ENCODE results near the gene CCDC158. TPM values are rescaled to one million over a fixed set of nuclear protein-coding genes. Genes with fewer than 3 reads are reported as not detected.

CCDC158 gene
- total RNA-seq, 4 donors from 2014 or later, result 1.2 to 2.6 (median 1.5) TPM

DNA sequence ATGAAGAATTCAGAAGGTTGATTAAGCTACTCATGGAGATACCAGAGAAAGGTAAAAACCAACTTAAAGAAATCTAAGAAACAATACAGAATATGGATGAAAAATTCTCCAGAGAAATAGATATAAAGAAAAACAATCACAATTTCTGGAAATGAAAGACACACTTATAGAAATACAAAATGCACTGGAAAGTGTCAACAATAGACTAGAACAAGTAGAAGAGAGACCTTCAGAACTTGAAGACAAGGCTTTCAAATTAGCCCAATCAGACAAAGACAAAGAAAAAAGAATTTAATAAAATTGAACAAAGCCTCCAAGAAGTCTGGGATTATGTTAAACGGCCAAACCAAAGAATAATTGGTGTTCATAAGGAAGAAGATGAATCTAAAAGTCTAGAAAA lies 104.8 kb downstream of the CCDC158 start:
- Histone ChIP-seq H3K27ac (no peak overlapping the region), H3K27me3 (no peaks in the 10 kb centered on the region), H3K4me1 (peaks cover 0 to 6% (median 0%) of the 10 kb centered on the region in 3 donors), H3K9me3 (peaks cover 0 to 19% (median 0%) of the 10 kb centered on the region in 3 donors), H3K36me3 (no peaks in the 10 kb centered on the region), H3K4me3 (no peak overlapping the region)
- TF ChIP-seq POLR2A (IDR thresholded peaks at IDR 0.05) (no peak), POLR2AphosphoS5 (IDR thresholded peaks at IDR 0.05) (no peak), EP300 (IDR thresholded peaks at IDR 0.05) (no peak)
- TF ChIP-seq, protein P1, sequence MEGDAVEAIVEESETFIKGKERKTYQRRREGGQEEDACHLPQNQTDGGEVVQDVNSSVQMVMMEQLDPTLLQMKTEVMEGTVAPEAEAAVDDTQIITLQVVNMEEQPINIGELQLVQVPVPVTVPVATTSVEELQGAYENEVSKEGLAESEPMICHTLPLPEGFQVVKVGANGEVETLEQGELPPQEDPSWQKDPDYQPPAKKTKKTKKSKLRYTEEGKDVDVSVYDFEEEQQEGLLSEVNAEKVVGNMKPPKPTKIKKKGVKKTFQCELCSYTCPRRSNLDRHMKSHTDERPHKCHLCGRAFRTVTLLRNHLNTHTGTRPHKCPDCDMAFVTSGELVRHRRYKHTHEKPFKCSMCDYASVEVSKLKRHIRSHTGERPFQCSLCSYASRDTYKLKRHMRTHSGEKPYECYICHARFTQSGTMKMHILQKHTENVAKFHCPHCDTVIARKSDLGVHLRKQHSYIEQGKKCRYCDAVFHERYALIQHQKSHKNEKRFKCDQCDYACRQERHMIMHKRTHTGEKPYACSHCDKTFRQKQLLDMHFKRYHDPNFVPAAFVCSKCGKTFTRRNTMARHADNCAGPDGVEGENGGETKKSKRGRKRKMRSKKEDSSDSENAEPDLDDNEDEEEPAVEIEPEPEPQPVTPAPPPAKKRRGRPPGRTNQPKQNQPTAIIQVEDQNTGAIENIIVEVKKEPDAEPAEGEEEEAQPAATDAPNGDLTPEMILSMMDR (IDR thresholded peaks at IDR 0.05), result no peak
- ATAC-seq, result no peak
- 92% methylated on average over 1 of the region's 1 CpG; no CpG with 5 or more reads in 1 of the 2 donors for WGBS, 2 donors (ENCODE audit: low coverage in 1 of 2)

DNA sequence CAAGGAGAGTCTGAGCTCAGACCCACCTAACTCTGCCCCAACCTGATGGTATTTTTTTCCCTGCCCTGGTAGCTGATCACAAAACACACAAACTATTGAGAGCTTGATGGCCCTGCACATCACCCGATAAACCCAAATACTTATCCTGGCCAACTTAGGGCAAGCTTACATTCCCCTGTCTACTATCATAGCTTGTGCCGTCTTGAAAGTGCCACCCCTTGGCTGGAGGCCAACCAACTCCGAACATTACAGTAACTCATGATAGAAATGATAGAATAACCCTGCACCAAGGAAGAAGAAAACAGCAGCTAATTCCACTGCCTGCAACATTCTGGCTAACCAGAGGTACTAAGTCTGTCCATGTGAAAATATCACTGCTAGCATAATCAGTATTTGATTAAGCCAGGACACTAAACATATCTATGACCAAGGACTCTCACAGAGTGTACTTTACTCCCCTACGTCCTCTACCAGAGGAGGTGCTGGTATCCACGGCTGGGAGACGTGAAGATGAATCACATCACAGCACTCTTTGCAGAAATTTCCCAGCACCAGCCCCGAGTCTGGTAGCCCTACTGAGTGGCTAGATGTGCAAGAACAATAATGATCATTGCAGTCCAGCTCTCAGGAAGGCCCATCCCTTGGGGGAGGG lies 105.5 kb downstream of the CCDC158 start:
- no peak overlapping the region for H3K4me3 ChIP-seq
- peaks cover 0 to 17% (median 0%) of the 10 kb centered on the region in 3 donors for H3K9me3 ChIP-seq
- TF ChIP-seq, protein P1 (IDR thresholded peaks at IDR 0.05), result no peak
- TF ChIP-seq EP300 (IDR thresholded peaks at IDR 0.05), result no peak
- no peak for TF ChIP-seq POLR2A (IDR thresholded peaks at IDR 0.05)
- TF ChIP-seq POLR2AphosphoS5 (IDR thresholded peaks at IDR 0.05), result no peak
- no peak overlapping the region for H3K27ac ChIP-seq
- H3K36me3 ChIP-seq, result peaks cover 0 to 5% of the 10 kb centered on the region in 2 donors
- no peaks in the 10 kb centered on the region for H3K27me3 ChIP-seq
- WGBS, 2 donors (ENCODE audit: low coverage in 1 of 2), result 60 to 85% methylated on average over 1 to 4 of the region's 7 CpGs
- ATAC-seq, result no peak
- H3K4me1 ChIP-seq, result peaks cover 0 to 12% (median 0%) of the 10 kb centered on the region in 3 donors

DNA sequence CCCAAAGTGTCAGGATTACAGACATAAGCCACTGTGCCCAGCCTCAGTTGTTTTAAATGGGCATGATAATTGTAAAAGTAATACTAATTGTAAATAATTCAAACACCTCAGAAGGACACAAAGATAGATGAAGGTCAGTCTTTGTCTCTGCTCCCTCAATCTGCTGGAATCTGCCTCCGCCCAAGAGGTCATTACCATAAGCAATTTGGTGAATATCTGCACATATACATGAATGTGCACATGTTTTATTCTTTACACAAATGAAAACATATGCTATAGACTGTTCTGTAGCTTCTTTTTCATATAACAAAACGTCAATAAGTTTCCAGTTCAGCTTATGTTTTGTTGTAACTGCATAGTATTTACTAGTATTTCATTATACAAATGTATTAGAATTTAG lies 107.4 kb downstream of the CCDC158 start:
- Histone ChIP-seq H3K4me1 (peaks cover 0 to 30% (median 0%) of the 10 kb centered on the region in 3 donors), H3K9me3 (peaks cover 0 to 9% (median 0%) of the 10 kb centered on the region in 3 donors), H3K27me3 (no peaks in the 10 kb centered on the region), H3K36me3 (peaks cover 0 to 17% of the 10 kb centered on the region in 2 donors), H3K27ac (no peak overlapping the region), H3K4me3 (no peak overlapping the region)
- no peak for TF ChIP-seq EP300 (IDR thresholded peaks at IDR 0.05)
- TF ChIP-seq, protein P1 (IDR thresholded peaks at IDR 0.05), result no peak
- TF ChIP-seq POLR2AphosphoS5 (IDR thresholded peaks at IDR 0.05), result no peak
- TF ChIP-seq POLR2A (IDR thresholded peaks at IDR 0.05), result no peak
- 80 to 83% methylated on average over 2 of the region's 2 CpGs for WGBS, 2 donors (ENCODE audit: low coverage in 1 of 2)
- no peak for ATAC-seq

DNA sequence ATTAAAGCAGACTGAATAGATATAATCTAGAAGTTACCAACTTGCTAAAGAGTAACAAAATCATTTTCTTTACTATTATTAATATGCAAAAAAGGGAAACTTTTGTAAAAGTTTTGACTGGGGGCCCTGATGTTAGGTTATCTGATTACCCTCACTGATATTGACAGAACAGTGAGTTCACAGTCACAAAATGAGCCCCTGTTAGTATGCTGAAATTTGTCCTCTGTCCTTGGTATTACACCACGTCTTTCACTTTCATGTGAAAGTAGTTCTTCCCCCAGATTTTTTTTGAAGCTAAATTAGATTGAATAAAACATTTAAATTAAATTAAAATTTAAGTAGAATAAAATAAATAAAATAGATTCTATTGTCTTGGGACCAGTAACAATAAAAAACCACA lies 108.5 kb downstream of the CCDC158 start:
- peak overlapping the region in 1 of 4 donors; percentile 9 for H3K27ac ChIP-seq
- ATAC-seq, result no peak
- TF ChIP-seq POLR2A (IDR thresholded peaks at IDR 0.05), result no peak
- TF ChIP-seq EP300 (IDR thresholded peaks at IDR 0.05), result no peak
- TF ChIP-seq, protein P1 (IDR thresholded peaks at IDR 0.05), result no peak
- no peak for TF ChIP-seq POLR2AphosphoS5 (IDR thresholded peaks at IDR 0.05)
- peaks cover 0 to 41% (median 0%) of the 10 kb centered on the region in 3 donors for H3K4me1 ChIP-seq
- WGBS, 2 donors (ENCODE audit: low coverage in 1 of 2), result 70 to 91% methylated on average over 1 of the region's 1 CpG
- H3K27me3 ChIP-seq, result no peaks in the 10 kb centered on the region
- peaks cover 0 to 9% (median 0%) of the 10 kb centered on the region in 3 donors for H3K9me3 ChIP-seq
- H3K36me3 ChIP-seq, result peaks cover 0 to 17% of the 10 kb centered on the region in 2 donors
- H3K4me3 ChIP-seq, result no peak overlapping the region

DNA sequence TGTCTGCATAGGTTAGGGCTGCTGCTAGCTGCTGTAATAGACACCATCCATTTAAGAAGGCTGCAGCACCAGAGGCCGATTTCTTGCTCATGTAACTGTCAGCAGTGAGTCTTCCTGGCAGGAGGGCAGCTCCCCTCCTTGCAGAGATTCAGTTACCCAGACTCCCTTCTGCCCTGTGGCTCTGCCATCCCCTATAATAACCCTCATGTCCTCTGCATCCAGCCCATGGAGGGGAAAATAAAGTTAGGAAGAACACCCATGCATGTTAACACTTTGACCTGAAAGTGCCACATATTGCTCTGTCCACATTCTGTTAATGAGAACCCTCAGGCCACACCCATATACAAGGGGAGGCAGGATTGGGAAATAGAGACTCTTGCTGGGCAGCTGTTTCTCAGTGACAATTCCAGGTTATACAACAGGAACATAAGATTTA lies 109.0 kb downstream of the CCDC158 start:
- no peak for TF ChIP-seq EP300 (IDR thresholded peaks at IDR 0.05)
- TF ChIP-seq, protein P1 (IDR thresholded peaks at IDR 0.05), result no peak
- no peak for TF ChIP-seq POLR2A (IDR thresholded peaks at IDR 0.05)
- Histone ChIP-seq H3K27me3 (no peaks in the 10 kb centered on the region), H3K4me3 (no peak overlapping the region), H3K27ac (peak overlapping the region in 1 of 4 donors; percentile 9), H3K4me1 (peaks cover 0 to 46% (median 0%) of the 10 kb centered on the region in 3 donors), H3K9me3 (peaks cover 0 to 7% (median 0%) of the 10 kb centered on the region in 3 donors), H3K36me3 (peaks cover 0 to 17% of the 10 kb centered on the region in 2 donors)
- WGBS, 2 donors (ENCODE audit: low coverage in 1 of 2), result 33 to 57% methylated on average over 1 of the region's 1 CpG
- no peak for ATAC-seq

Measured in gastroesophageal sphincter (tissue), 4 donors.